Erythroblast (primary cell): Measurements from ENCODE around the gene FOCAD.

ENCODE experiments used
- DNase-seq, 2 experiments: peaks; one replicate each; lab custom pipeline; 2025; lab: John Stamatoyannopoulos, UW
- GATA1 ChIP-seq: IDR thresholded peaks from 2 replicates; pipeline ENCODE4 v1.6.1; 2011; ENCODE audit warnings: low read depth, mild to moderate bottlenecking, control low read depth, low read length, moderate library complexity
- POLR2A ChIP-seq: IDR thresholded peaks from 2 replicates; pipeline ENCODE4 v1.6.1; 2011; ENCODE audit warnings: mild to moderate bottlenecking, low read length

The FOCAD gene

DNA sequence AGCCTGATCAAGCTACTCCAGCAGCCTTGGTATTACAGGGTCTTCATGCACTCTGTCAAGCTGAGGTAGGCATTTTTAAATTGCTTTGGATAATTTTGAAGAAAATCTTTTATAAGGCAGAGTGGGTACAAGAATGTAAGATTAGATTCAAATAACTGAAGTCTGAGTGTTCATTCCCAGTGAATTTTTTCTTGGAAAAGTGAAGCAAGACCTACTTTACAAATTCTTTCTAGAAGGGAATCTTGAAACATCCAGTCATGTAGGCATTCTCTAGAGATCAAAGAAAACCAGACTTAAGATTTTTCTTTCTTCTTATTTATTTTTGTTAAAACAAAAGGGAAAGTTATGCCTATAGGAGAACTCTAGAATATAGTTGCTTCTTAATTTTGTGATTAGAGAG lies 139.0 kb downstream of the FOCAD start:
- DNase-seq = no peak
- TF ChIP-seq POLR2A = no peak

GRCh38 chr9:20831028-20831427 lies 147.0 kb downstream of the FOCAD start:
- DNase-seq = no peak
- TF ChIP-seq POLR2A (no peak), GATA1 (no peak)

- no peak for DNase-seq
- no peak for TF ChIP-seq GATA1
- no peak for TF ChIP-seq POLR2A
These were observed 148.7 kb downstream of the FOCAD start for GRCh38 chr9:20832775-20833174.

- TF ChIP-seq GATA1 = no peak
- TF ChIP-seq POLR2A = no peak
- no peak for DNase-seq
These were observed 151.6 kb downstream of the FOCAD start for GRCh38 chr9:20835377-20836286.

DNA sequence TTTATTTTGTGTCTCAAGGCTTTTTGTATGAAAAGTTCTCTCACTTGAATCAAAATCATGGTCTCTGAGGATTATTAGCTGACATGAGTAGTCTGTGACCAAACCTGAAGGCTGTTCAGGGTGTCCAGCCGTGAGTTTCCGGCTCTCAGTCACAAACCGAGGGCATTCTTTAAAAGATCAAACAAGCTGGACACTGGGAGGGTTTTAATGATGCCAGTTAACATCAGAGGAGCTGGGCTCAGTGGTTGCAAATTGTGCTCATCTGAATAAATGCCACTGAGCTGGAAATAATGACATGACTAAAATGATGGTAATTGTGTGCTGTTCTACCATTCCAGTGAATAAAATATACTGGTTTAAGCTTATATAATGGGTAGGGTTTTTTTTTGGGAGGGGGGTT lies 153.1 kb downstream of the FOCAD start:
- DNase-seq = no peak

DNA sequence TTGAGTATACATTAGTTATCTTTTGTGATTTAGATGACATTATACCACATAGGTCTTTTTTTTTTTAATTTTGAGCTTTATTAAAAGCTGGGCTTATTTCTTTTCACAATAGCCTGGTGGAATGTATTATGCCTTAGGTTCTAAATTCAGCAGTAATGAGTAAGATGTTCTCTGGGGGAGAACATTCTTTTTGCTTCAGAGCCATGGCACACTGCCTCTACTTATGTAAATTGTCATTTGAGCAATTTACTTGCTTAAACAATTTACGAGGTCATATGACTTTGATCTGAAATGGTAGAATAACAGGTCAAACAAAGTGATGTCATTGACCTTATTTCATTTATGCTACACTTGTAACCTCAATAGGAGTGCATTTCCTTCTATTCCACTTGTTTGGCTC lies 154.2 kb downstream of the FOCAD start:
- no peak for DNase-seq
- TF ChIP-seq POLR2A = no peak
- no peak for TF ChIP-seq GATA1

More for the DNA sequence above, 153.1 kb downstream of the FOCAD start:
- TF ChIP-seq POLR2A (no peak), GATA1 (no peak)

DNA sequence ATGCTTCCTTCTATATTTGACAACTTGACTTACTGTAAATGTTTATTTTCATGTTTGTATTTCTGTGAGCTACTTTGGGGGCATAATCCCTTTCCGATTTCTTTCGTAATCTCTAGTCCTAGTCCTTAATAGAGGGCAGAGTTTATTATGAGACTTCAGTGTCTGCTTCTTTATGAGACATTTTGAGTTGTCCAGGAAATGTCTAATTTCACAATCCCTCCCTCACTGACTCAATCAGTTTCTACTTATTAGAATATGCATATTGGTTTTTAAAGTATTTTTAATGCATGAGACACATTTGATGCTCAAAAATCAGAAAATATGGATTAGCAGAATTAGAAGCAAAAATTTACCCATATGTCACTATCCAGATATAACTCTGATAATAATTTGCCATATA lies 160.9 kb downstream of the FOCAD start:
- TF ChIP-seq GATA1 (no peak), POLR2A (no peak)
- DNase-seq = no peak

DNA sequence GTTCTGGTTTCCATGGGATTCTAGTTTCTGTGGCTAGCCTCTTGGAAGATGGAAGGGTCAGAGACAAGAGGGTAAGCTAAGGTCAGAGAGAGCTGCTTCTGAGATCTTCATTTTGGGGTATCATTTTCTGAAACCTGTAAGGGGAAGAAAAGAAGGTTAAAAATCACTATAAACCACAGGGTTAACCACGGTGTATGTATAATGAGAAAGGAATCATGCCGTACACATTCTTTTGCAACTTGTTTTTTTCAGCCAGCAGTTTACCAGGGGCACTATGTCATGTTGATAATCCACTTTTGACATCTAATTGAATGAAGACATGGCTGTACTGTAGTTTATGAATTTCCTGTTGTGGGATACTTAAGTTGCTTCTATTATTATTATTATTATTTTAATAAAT lies 164.4 kb downstream of the FOCAD start:
- TF ChIP-seq GATA1 (no peak), POLR2A (no peak)
- no peak for DNase-seq

- no peak for DNase-seq
- TF ChIP-seq POLR2A (no peak), GATA1 (no peak)
These were observed 169.8 kb downstream of the FOCAD start for GRCh38 chr9:20853866-20854265.

- DNase-seq = no peak
- TF ChIP-seq GATA1 = no peak
- no peak for TF ChIP-seq POLR2A
These were observed 170.4 kb downstream of the FOCAD start for GRCh38 chr9:20854444-20854843.

GRCh38 chr9:20863945-20864344 lies 179.9 kb downstream of the FOCAD start:
- no peak for DNase-seq
- no peak for TF ChIP-seq GATA1
- no peak for TF ChIP-seq POLR2A

DNA sequence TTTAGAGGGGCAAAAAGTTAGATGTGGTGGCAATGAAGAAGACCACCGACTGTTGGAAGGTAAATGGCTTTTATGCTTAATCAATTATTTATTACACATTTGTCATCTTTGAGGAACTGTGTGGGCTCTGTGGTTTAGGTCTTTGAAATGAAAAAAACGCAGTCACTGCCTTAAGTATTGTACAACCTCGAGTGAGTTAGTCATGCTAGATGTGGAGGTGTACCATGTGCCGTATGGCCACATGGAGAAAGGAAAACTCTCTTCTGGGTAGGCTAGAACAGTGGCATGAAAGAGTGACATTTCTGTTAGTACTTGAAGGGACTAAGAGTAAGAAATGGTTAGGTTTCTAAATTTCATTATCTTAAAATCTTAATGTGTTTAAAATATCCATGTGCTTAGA lies 181.3 kb downstream of the FOCAD start:
- DNase-seq = no peak
- TF ChIP-seq POLR2A (no peak), GATA1 (no peak)

DNA sequence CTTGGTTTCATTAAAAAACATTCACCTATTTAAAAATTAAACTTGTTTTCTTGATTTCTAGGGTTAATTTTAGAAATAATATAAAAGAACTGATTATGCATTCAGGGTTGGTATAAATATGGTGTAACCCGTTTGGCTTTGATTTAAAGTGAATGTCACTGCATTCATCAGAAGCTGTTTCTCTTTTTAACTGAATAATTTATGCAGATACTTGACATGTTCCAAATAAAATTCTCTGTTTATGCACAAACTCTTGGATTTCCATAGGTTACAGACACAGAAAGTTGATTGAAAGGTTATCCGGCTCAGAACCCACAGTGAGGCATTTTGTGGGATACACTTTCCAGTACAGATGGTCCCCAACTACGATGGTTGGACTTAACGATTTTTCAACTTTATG lies 186.1 kb downstream of the FOCAD start:
- no peak for DNase-seq
- TF ChIP-seq GATA1 = no peak
- no peak for TF ChIP-seq POLR2A

DNA sequence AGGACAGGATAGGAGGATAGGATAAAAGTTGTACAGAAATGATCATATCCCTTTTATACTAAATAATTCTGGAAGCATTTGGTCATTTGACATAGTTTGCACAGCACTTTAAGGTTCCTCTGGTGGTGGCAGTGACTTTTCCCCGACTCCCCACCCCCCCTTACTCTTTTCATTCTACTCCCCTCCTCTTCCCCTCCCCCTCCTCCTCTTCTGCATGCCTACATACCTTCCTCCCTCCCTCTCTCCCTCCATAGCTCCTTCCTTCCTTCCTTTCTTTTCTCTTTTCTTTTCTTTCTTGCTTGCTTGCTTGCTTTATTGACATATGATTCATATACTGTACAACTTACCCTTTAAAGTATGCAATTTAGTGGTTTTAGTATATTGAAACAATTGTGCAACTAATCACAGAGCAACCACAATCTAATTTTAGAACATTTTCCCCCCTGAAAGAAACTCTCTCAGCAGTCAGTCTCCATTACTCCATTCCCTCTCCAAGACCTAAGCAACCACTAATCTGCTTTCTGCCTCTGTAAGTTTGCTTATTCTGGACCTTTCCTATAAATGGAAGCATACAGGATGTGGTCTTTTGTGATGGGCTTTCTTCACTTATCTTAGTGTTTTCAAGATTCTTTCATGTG lies 188.4 kb downstream of the FOCAD start:
- no peak for TF ChIP-seq GATA1
- no peak for TF ChIP-seq POLR2A
- DNase-seq = no peak

- TF ChIP-seq POLR2A (no peak), GATA1 (no peak)
- DNase-seq = no peak
These were observed 189.3 kb downstream of the FOCAD start for GRCh38 chr9:20873240-20873865.
